IPS DF 4.7 (cell line): ENCODE results near the gene TUBB6.
A peak's percentile ranks its signal among the peaks of the same experiment; 100 is the strongest.

ENCODE experiments used
- DNase-seq: peaks from one replicate; pipeline ENCODE4 v3.0.0-alpha.2; 2013; ENCODE audit warnings: low spot score; ENCODE audit errors: extremely low read depth

Gene TUBB6

DNA sequence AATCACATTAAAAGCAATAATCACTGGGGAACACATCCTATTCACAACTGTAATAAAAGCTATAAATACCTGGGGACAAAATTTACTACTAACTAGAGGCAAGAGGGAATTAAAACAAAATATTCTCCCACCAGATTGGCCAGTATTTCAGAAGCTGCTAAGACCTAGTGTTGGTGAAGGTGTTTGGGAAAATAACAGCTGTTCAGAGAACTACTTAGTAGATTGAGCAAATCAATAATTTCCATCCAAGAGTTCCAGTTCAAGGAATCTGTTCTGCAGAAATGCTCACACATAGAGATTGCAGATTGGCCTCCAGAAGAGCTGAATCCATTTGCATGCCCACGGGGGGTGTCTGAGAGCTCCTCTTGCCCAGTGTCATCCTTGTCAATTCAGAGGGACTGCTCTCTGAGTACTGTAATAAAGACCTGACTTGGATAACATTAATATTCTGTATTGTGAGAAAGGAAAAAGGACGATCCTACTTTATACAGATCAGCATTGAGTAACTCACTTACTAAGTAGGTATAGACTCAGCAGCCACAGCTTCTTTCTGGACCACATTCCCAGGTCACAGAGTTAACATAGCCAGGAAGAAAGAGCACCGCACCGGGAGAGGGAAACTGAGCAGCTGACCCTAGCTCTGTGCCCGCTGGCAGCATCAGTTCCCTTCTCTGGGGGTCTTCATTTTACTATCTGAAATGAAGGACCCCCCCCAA lies 5.6 kb downstream of the TUBB6 start:
- DNase-seq = no peak

DNA sequence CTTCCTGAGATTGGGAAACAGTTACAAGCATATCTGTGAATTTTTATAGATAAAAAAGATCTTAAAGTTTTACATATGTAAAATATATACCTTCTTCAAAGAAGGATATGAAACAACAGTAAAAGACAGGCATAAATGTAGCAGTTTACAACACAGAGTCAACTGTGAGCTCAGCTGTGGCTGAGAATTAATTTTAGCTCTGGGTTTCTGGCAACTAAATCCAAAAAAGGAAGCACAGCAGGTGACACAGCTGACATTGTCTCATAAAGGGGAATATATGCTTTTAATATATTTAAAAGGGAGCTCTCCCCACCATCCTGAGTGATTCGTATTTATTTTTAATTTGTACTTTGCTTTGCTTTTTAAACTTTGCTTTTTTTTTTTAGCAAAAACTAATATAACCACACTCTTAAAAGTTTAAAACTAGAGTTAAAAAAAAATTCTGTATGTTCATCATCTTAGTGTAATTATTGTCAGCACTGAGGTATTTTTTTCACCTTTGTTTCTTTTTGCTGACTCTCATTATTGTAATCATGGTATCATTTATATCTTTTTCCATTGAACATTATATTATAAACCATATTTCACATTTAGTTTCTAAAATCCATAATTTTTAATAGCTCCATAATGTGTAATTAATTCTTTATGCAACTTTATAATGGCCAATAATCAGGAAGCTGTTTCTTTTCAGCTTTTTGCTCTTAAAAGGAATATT lies 6.7 kb downstream of the TUBB6 start:
- no peak for DNase-seq

DNA sequence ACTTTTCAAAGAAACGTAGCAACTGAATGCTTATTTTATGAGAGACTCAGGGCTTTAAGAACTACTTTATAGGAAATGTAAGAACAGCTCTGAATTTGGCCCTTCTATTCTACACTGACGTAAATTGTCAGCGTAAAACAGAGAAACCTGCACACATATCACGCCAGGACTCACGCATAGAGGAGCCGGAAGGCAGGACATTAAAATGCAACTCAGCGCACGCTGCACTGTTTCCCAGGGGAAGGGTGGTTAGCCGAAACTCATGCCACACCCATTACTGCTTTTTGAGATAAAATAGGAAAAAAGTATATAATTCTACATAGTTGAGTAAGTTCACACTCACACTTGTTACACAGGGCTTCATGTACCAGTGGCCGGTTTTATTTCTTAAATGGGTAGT lies 7.4 kb downstream of the TUBB6 start:
- DNase-seq = no peak

- DNase-seq = no peak
Observed at GRCh38 chr18:12315911-12316310, 7.9 kb downstream of the TUBB6 start.

- DNase-seq = no peak
Observed at GRCh38 chr18:12317664-12318333, 9.8 kb downstream of the TUBB6 start.

DNA sequence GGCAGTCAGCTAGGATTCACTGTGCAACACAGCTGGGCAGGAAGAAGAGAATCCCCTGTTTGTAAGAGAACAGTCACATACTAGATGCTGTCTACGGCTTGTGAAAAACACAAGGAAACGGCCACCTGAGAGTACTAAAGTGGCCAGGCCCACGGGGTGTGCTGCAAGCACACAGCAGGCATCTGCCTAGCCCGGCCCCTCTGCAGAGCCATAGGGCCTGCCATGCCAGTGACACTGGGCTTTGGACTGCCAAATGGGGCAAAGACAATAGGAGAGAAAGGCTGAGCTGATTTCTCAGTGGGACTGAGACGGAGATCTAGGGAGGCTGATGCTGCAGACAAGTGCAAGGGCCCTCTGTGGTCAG lies 10.3 kb downstream of the TUBB6 start:
- no peak for DNase-seq

DNA sequence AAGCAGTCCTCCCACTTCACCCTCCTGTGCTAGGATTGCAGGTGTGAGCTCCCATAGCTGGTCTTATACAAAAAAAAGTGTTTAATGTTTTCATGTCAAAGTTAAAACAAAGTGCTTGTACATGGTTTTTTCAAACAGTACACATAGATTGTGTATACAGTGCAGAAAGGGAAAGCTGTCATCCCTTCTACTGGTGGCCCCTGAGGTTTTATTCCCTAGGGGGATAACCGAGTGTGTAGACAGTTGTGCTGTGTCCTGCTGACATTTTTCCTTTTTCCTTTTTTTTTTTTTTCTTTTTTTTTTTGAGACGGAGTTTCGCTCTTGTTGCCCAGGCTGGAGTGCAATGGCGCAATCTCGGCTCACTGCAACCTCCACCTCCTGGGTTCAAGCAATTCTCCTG lies 10.8 kb downstream of the TUBB6 start:
- DNase-seq = no peak

- DNase-seq = no peak
Observed at GRCh38 chr18:12321333-12321732, 13.3 kb downstream of the TUBB6 start.

GRCh38 chr18:12324991-12325725 lies 17.1 kb downstream of the TUBB6 start:
- DNase-seq = no peak

- DNase-seq = no peak
Observed at GRCh38 chr18:12325726-12326245, 17.7 kb downstream of the TUBB6 start.

DNA sequence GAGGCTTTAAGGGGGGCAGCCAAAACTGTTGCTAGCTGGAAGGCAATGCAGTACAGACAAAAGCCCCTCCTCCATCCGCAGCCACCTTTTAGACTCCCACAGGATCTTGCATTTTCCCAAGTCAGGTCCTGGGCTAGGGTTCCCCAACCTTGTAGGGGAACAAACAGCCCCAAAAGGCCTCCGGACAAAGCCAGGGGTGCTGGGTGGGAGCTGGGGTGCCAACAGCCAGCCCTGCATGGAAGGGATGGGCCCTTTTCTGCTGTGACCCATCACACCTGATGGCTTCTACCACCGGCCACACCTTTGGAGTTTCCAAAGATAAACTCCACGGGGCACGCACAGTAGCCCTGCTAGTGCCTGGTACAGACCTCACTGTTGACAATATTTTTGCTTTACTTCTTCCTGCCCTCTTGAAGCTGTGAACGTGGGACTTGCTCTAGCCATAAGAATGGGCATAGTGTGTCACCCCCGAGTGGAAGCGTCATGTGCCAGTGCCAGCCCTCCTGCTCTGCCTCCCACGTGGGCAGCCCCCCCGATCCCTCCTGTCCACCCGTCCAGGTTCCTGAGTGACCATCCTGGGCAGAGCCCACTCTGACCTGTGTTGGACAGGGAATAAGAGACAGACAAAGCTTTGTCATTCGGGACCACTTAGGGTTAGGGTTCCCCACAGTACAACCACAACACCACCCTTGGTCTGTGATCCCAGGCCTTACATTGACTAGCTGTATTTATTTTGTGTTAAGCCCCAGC lies 18.8 kb downstream of the TUBB6 start:
- no peak for DNase-seq

- DNase-seq = peak; percentile 64
Observed at GRCh38 chr18:12327510-12328178, 19.6 kb downstream of the TUBB6 start.

DNA sequence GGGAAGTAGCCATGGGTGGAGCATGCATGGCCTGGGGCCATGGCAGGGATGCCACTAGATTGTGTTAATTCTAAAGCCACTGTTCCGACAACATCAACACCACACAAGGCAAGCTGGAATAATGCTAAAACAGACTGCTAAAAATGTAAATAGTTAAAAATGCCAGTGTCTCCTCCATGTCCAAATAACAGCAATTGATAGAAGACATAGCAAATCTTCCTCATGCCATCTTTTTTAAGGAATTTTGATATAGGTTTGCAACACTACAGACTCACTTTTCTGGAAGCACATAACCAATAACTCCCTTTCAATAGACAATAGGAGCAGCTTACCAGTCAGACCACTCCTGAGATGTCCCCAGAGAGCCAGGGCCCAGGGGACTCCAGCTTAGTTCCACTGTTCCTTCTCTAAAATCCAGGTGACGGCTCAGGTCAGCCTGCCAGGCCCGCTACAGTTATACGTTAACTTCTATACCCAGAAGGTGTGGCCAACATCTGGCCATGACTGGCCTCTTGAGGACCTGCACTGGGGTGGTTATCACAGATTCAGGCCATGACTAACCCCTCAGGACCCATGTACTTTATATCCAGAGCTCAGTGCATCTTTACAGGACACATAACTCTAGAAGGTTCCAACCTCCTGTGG lies 20.3 kb downstream of the TUBB6 start:
- DNase-seq = no peak

- no peak for DNase-seq
Observed at GRCh38 chr18:12329125-12329698, 21.2 kb downstream of the TUBB6 start.

DNA sequence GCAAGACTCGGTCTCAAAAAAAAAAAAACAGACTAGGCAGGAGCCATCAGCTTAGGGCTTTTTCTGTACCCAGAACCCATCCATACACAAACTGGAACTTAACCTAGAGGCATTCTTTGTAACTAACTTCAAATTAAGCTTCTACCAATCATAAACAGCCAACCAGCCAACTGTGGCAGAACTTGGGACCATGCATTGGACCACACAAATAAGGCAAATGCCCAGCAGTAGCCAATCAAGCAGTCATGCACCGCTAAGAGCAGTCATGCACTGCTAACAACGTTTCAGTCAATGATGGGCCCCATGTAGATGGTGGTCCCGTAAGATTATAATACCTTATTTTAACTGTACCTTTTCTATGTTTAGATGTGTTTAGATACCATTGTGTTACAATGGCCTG lies 22.7 kb downstream of the TUBB6 start:
- no peak for DNase-seq

DNA sequence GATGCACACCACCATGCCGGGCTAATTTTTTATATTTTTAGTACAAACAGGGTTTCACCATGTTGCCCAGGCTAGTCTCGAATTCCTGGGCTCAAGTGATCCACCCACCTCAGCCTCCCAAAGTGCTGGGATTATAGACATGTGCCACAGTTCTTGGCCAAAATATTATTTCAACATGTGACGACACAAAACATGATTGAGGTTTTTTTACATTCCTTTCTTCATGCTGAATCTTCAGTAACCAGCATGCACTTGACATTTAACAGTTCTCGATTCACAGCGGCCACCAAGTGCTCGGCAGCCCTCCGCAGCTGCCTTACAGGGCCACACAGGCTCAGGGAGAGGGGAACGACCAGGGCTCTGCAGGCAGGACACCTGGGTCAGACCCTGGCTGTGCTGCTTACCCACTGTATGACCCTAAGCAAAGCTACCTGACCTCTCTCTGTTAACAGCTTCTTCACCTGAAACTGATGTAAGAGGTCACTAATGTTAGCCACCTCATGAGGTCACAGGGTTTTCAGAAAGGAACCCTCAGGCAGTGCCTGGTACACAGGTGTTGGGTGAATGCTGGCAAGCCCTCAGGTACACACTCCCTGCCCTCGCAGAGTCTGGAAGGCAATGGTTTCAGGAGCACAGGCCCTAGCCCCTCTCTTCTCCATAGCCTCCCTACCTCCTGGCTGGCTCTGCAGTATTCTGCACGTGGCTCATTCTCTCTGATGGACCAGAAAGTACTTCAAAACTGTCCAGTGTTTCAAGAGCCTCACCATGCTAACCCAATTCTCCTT lies 25.7 kb downstream of the TUBB6 start:
- no peak for DNase-seq

GRCh38 chr18:12334366-12334808 lies 26.3 kb downstream of the TUBB6 start:
- DNase-seq = no peak

- DNase-seq = no peak
Observed at GRCh38 chr18:12334863-12335262, 26.8 kb downstream of the TUBB6 start.

GRCh38 chr18:12335503-12335902 lies 27.5 kb downstream of the TUBB6 start:
- DNase-seq = no peak
